GM23248 (cell line): ENCODE measurements around the gene SDC1. TPM values are rescaled to one million over a fixed set of nuclear protein-coding genes. Genes with fewer than 3 reads are reported as not detected.
"Not testable (repeated sequence)": the region's sequence is repeated elsewhere in the genome, so short reads cannot be mapped to it uniquely, and the experiment has no call there.

Source experiments
- DNase-seq: peaks from one replicate; pipeline ENCODE4 v3.0.0-alpha.2; 2015
- H2AFZ ChIP-seq: fragments of 200-600 bp; sonication (generic); 2 replicates; pipeline ENCODE4 v1.6.1; 2016; ENCODE audit warnings: antibody characterized with exemption
- H3F3A ChIP-seq: fragments of 200-600 bp; sonication (generic); 2 replicates; pipeline ENCODE4 v1.6.1; 2016; ENCODE audit warnings: mild to moderate bottlenecking, antibody characterized with exemption, mixed run types; ENCODE audit not compliant: insufficient read depth
- H3K27ac ChIP-seq: fragments of 200-600 bp; sonication (generic); 2 replicates; pipeline ENCODE4 v1.5.1; 2016; ENCODE audit warnings: mild to moderate bottlenecking
- H3K27me3 ChIP-seq: fragments of 200-600 bp; sonication (generic); replicated peaks from 2 replicates; pipeline ENCODE4 v1.6.1; 2016; ENCODE audit warnings: mild to moderate bottlenecking; ENCODE audit not compliant: insufficient read depth
- H3K36me3 ChIP-seq: fragments of 200-600 bp; sonication (generic); 2 replicates; pipeline ENCODE4 v1.6.1; 2016; ENCODE audit warnings: low read depth, mild to moderate bottlenecking
- H3K4me1 ChIP-seq: fragments of 200-600 bp; sonication (generic); 2 replicates; pipeline ENCODE4 v1.6.1; 2016; ENCODE audit warnings: mild to moderate bottlenecking; ENCODE audit not compliant: insufficient read depth
- H3K4me2 ChIP-seq: fragments of 200-600 bp; sonication (generic); one replicate; pipeline ENCODE4 v1.6.1; 2016; ENCODE audit warnings: mild to moderate bottlenecking; ENCODE audit not compliant: unreplicated experiment
- H3K4me3 ChIP-seq: fragments of 200-600 bp; sonication (generic); 2 replicates; pipeline ENCODE4 v1.5.1; 2016; ENCODE audit warnings: mild to moderate bottlenecking
- H3K79me2 ChIP-seq: fragments of 200-600 bp; sonication (generic); 2 replicates; pipeline ENCODE4 v1.6.1; 2016; ENCODE audit warnings: mild to moderate bottlenecking; ENCODE audit not compliant: insufficient read depth
- H3K9ac ChIP-seq: fragments of 200-600 bp; sonication (generic); 2 replicates; pipeline ENCODE4 v1.6.1; 2016; ENCODE audit warnings: mild to moderate bottlenecking
- H3K9me2 ChIP-seq: fragments of 200-600 bp; sonication (generic); 2 replicates; pipeline ENCODE4 v1.6.1; 2016; ENCODE audit warnings: mixed run types, mild to moderate bottlenecking, moderate library complexity; ENCODE audit not compliant: insufficient read depth
- H3K9me3 ChIP-seq: fragments of 200-600 bp; sonication (generic); one replicate; pipeline ENCODE4 v1.6.1; 2017; ENCODE audit warnings: low read depth
- H4K20me1 ChIP-seq: fragments of 200-600 bp; sonication (generic); 2 replicates; pipeline ENCODE4 v1.6.0; 2016; ENCODE audit not compliant: insufficient read depth
- EZH2 ChIP-seq: fragments of 200-600 bp; sonication (generic); IDR thresholded peaks from 2 replicates; pipeline ENCODE4 v1.6.1; 2018; ENCODE audit warnings: antibody characterized with exemption, mild to moderate bottlenecking; ENCODE audit not compliant: insufficient read depth, poor library complexity, severe bottlenecking
- EZH2phosphoT487 ChIP-seq: fragments of 200-600 bp; sonication (generic); IDR thresholded peaks from 2 replicates; pipeline ENCODE4 v1.6.1; 2018; ENCODE audit warnings: antibody characterized with exemption, moderate library complexity, mild to moderate bottlenecking, low read depth; ENCODE audit not compliant: insufficient read depth
- WGBS, 2 experiments: methylation state at CpG; one replicate each; pipeline ENCODE4 v1.1.6; 2015 to 2017; ENCODE audit warnings: low lambda C conversion rate in 2 of 2, low coverage in 1 of 2; ENCODE audit errors: missing lambda C conversion rate in 2 of 2; 5-methylcytosine and 5-hydroxymethylcytosine counted together
- in situ Hi-C: fragments of 300-500 bp; cut with MboI; formaldehyde crosslinking; loops from 2 replicates; pipeline ENCODE4 v1.15.0; 2020
- polyA plus RNA-seq: library from polyadenylated mRNA; unstranded; fragments of >200 nt; fragmentation: Nextera tagmentation; extraction: Ambion mirVana; gene quantifications from 2 replicates; pipeline ENCODE4 v1.2.1, GENCODE V29; 2016
- total RNA-seq: library from RNA; depleted of rRNA; stranded (reverse); fragments of >200 nt; shearing (Covaris generic); gene quantifications from 2 replicates; pipeline ENCODE4 v1.2.3, GENCODE V29; 2014; rRNA removed

SDC1 gene
- total RNA-seq (32.5 and 33.1 TPM in 2 replicates), polyA plus RNA-seq (24.5 and 25.6 TPM in 2 replicates)

- DNase-seq: peak; percentile 77
- H3K27ac ChIP-seq: no peak within 1 kb of the TSS
- no peaks in the 10 kb centered on the region for H4K20me1 ChIP-seq
- no peaks in the 10 kb centered on the region for H3K36me3 ChIP-seq
- peak within 1 kb of the TSS; percentile 77 for H3K4me2 ChIP-seq
- H3K4me3 ChIP-seq: peak within 1 kb of the TSS; percentile 76
- H3F3A ChIP-seq: peaks cover 27% of the 10 kb centered on the region
- H3K9ac ChIP-seq: peak within 1 kb of the TSS; percentile 69
- peaks cover 22% of the 10 kb centered on the region for H3K4me1 ChIP-seq
- no peaks in the 10 kb centered on the region for H3K9me2 ChIP-seq
- no peaks in the 10 kb centered on the region for H3K79me2 ChIP-seq
- H3K9me3 ChIP-seq: no peaks in the 10 kb centered on the region
- in situ Hi-C loops: no loop called here
- H3K27me3 ChIP-seq: no peaks in the 10 kb centered on the region
- peak within 1 kb of the TSS; percentile 85 for H2AFZ ChIP-seq
- TF ChIP-seq EZH2phosphoT487: no peak
- TF ChIP-seq EZH2: no peak
- WGBS, 2 experiments: 1 to 4% methylated on average over 26 to 42 of the region's 65 CpGs
Observed at GRCh38 chr2:20224716-20225293, at the start of gene SDC1. TSS of gene SDC1 (minus strand) at chr2:20225130. CDS start at chr2:20224867, 263 bp downstream.

GRCh38 chr2:20273042-20273441 is 48.1 kb upstream of the SDC1 start:
- H3K4me2 ChIP-seq: no peak overlapping the region
- no peaks in the 10 kb centered on the region for H3F3A ChIP-seq
- in situ Hi-C loops: no loop called here
- no peak overlapping the region for H3K4me3 ChIP-seq
- TF ChIP-seq EZH2: no peak
- no peak for TF ChIP-seq EZH2phosphoT487
- DNase-seq: no peak
- WGBS, 2 experiments: 57 to 61% methylated on average over 4 of the region's 4 CpGs
- H3K4me1 ChIP-seq: no peaks in the 10 kb centered on the region
- H3K9ac ChIP-seq: no peak overlapping the region
- H3K79me2 ChIP-seq: peaks cover 65% of the 10 kb centered on the region
- H3K27ac ChIP-seq: no peak overlapping the region
- H3K9me2 ChIP-seq: no peaks in the 10 kb centered on the region
- H3K9me3 ChIP-seq: no peaks in the 10 kb centered on the region
- no peaks in the 10 kb centered on the region for H3K27me3 ChIP-seq
- H4K20me1 ChIP-seq: no peaks in the 10 kb centered on the region
- H2AFZ ChIP-seq: no peak overlapping the region
- peaks cover 17% of the 10 kb centered on the region; the same call in 1 of the 2 replicates for H3K36me3 ChIP-seq

- H3K9me2 ChIP-seq, H3K9me3 ChIP-seq, H3K36me3 ChIP-seq, H3K4me1 ChIP-seq, H2AFZ ChIP-seq, H3F3A ChIP-seq, DNase-seq, H3K9ac ChIP-seq, in situ Hi-C loops, H4K20me1 ChIP-seq, H3K4me2 ChIP-seq, H3K4me3 ChIP-seq, H3K27me3 ChIP-seq, H3K27ac ChIP-seq: not testable (repeated sequence)
- peaks cover 64% of the 10 kb centered on the region for H3K79me2 ChIP-seq
- WGBS, 2 experiments: 97 to 99% methylated on average over 6 of the region's 6 CpGs
Observed at GRCh38 chr2:20268317-20268716, 43.4 kb upstream of the SDC1 start.

- in situ Hi-C loops: no loop called here
- Histone ChIP-seq H3F3A (no peaks in the 10 kb centered on the region), H3K27ac (no peak overlapping the region), H3K4me2 (no peak overlapping the region), H3K9me2 (no peaks in the 10 kb centered on the region), H2AFZ (no peak overlapping the region), H3K4me1 (no peaks in the 10 kb centered on the region), H3K9ac (no peak overlapping the region), H3K9me3 (no peaks in the 10 kb centered on the region), H3K4me3 (no peak overlapping the region), H3K36me3 (peaks cover 5% of the 10 kb centered on the region; the same call in 1 of the 2 replicates), H4K20me1 (no peaks in the 10 kb centered on the region), H3K27me3 (no peaks in the 10 kb centered on the region), H3K79me2 (peaks cover 56% of the 10 kb centered on the region)
- no peak for DNase-seq
- TF ChIP-seq EZH2 (no peak), EZH2phosphoT487 (no peak)
- 79 to 85% methylated on average over 2 of the region's 2 CpGs for WGBS, 2 experiments
Observed at GRCh38 chr2:20267529-20267928, 42.6 kb upstream of the SDC1 start.
